Gastroesophageal sphincter (tissue), 3 donors: Measurements from ENCODE around the gene MTHFD2L.

Experiments used
- EP300 ChIP-seq: sonication (generic); formaldehyde crosslinking; IDR thresholded peaks from one replicate; pipeline ENCODE4 v1.6.1; 2017; ENCODE audit warnings: antibody characterized with exemption, mild to moderate bottlenecking
- POLR2A ChIP-seq, 2 donors: fragments of 450-650 bp; IDR thresholded peaks; one replicate each; pipeline ENCODE4 v1.6.1; 2017; ENCODE audit warnings: antibody characterized with exemption in 2 of 2, mild to moderate bottlenecking in 2 of 2, moderate library complexity in 1 of 2
- POLR2AphosphoS5 ChIP-seq: sonication (generic); formaldehyde crosslinking; IDR thresholded peaks from one replicate; pipeline ENCODE4 v1.6.1; 2017; ENCODE audit warnings: antibody characterized with exemption
- TF ChIP-seq, protein P1 (sequence below), 4 experiments: fragments of 200-600 bp in 2 of 4; fragments of 450-650 bp in 2 of 4; sonication (generic) in 1 of 4; IDR thresholded peaks; one replicate each; pipeline ENCODE4 v1.5.1; 2017 to 2019; ENCODE audit warnings: antibody characterized with exemption in 4 of 4, mild to moderate bottlenecking in 2 of 4, moderate library complexity in 2 of 4

DNA sequence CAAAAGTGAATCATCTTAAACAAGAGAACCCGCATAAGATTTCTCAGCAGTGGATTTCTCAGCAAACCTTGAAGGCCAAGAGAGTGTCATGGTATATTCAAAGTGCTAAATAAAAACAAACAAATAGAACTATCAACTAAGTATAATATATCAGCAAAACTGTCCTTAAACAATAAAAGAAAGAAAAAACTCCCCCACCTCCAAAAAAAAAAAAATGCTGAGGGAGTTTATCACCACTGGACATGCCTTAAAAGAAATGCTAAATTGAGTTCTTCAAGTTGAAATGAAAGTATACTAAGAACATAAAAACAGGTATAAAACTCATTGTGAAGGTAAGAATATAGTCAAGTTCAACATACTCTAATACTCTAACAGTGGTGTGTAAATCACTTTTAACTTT, 96.5 kb downstream of the MTHFD2L start:
- TF ChIP-seq, protein P1, sequence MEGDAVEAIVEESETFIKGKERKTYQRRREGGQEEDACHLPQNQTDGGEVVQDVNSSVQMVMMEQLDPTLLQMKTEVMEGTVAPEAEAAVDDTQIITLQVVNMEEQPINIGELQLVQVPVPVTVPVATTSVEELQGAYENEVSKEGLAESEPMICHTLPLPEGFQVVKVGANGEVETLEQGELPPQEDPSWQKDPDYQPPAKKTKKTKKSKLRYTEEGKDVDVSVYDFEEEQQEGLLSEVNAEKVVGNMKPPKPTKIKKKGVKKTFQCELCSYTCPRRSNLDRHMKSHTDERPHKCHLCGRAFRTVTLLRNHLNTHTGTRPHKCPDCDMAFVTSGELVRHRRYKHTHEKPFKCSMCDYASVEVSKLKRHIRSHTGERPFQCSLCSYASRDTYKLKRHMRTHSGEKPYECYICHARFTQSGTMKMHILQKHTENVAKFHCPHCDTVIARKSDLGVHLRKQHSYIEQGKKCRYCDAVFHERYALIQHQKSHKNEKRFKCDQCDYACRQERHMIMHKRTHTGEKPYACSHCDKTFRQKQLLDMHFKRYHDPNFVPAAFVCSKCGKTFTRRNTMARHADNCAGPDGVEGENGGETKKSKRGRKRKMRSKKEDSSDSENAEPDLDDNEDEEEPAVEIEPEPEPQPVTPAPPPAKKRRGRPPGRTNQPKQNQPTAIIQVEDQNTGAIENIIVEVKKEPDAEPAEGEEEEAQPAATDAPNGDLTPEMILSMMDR (IDR thresholded peaks at IDR 0.05) = no peak
- TF ChIP-seq POLR2A (IDR thresholded peaks at IDR 0.05) = no peak
- no peak for TF ChIP-seq POLR2AphosphoS5
- TF ChIP-seq EP300 = no peak
